Activated CD8-positive, alpha-beta memory T cell treated with anti-CD3 and anti-CD28 coated beads for 48 hours (primary cell): ENCODE results near the gene HCST.
"Not testable (repeated sequence)": the region's sequence is repeated elsewhere in the genome, so short reads cannot be mapped to it uniquely, and the experiment has no call there.

Source experiments
- DNase-seq, 3 experiments: peaks; one replicate each; pipeline ENCODE4 v3.0.0-alpha.2; 2020; ENCODE audit warnings: low read depth in 2 of 3, low spot score in 2 of 3

HCST gene

GRCh38 chr19:35903550-35904179, 1.3 kb downstream of the HCST start:
- DNase-seq: peak; percentile 57 to 84 (median 64)

GRCh38 chr19:35904311-35905068, 2.2 kb downstream of the HCST start:
- DNase-seq: no peak

- DNase-seq: no peak
Observed at GRCh38 chr19:35905178-35905727, 2.9 kb downstream of the HCST start.

- no peak for DNase-seq
Observed at GRCh38 chr19:35907377-35907745, 5.0 kb downstream of the HCST start.

- DNase-seq: no peak
Observed at GRCh38 chr19:35908010-35908441, 5.7 kb downstream of the HCST start, which contains the start of gene TYROBP. Gene TYROBP (minus strand): TSS chr19:35908295. CDS start chr19:35908228, 67 bp downstream.

- DNase-seq: no peak
Observed at GRCh38 chr19:35908973-35909683, 6.8 kb downstream of the HCST start.

GRCh38 chr19:35909684-35910035, 7.3 kb downstream of the HCST start:
- no peak for DNase-seq

GRCh38 chr19:35910355-35910754, 8.0 kb downstream of the HCST start:
- DNase-seq: not testable (repeated sequence)

- DNase-seq: no peak
Observed at GRCh38 chr19:35911173-35911572, 8.8 kb downstream of the HCST start.

- no peak for DNase-seq
Observed at GRCh38 chr19:35911790-35912189, 9.5 kb downstream of the HCST start.

- no peak for DNase-seq
Observed at GRCh38 chr19:35913589-35913988, 11.3 kb downstream of the HCST start.

- no peak for DNase-seq
Observed at GRCh38 chr19:35915443-35915842, 13.1 kb downstream of the HCST start.

- no peak for DNase-seq
Observed at GRCh38 chr19:35919306-35919705, 17.0 kb downstream of the HCST start.

- DNase-seq: no peak
Observed at GRCh38 chr19:35921012-35921411, 18.7 kb downstream of the HCST start.

GRCh38 chr19:35925501-35925900, 23.2 kb downstream of the HCST start:
- DNase-seq: no peak

- DNase-seq: no peak
Observed at GRCh38 chr19:35928507-35928906, 26.2 kb downstream of the HCST start.

GRCh38 chr19:35929876-35930275, 27.5 kb downstream of the HCST start:
- no peak for DNase-seq

GRCh38 chr19:35931161-35931873, 29.0 kb downstream of the HCST start:
- DNase-seq: peak; percentile 89 to 99 (median 90)

GRCh38 chr19:35931874-35932202, 29.5 kb downstream of the HCST start:
- no peak for DNase-seq

GRCh38 chr19:35932291-35932936, 30.1 kb downstream of the HCST start:
- no peak for DNase-seq
